Small intestine (tissue), 7 donors: Measurements from ENCODE around the gene AMDHD1. TPM values are rescaled to one million over a fixed set of nuclear protein-coding genes. Genes with fewer than 3 reads are reported as not detected.

Experiments
- DNase-seq, 2 donors: peaks; one replicate each; pipeline versions ENCODE4 v3.0.0 to v3.0.0-alpha.2; 2013
- FAIRE-seq: peaks from 2 replicates; lab custom pipeline; 2012; peaks lifted over from hg19 to GRCh38; lab: Jason Lieb, UNC
- H3K27ac ChIP-seq, 3 donors: one replicate each; pipeline ENCODE4 v1.5.1; 2013; ENCODE audit warnings: low read length in 2 of 3, mild to moderate bottlenecking in 2 of 3, control low read depth in 1 of 3, inconsistent platforms in 1 of 3, low read depth in 1 of 3, moderate library complexity in 1 of 3
- H3K27me3 ChIP-seq, 3 donors: one replicate each; pipeline ENCODE4 v1.6.1; 2013; ENCODE audit warnings: low read length in 3 of 3, inconsistent platforms in 1 of 3; ENCODE audit not compliant: control insufficient read depth in 3 of 3, insufficient read depth in 3 of 3
- H3K36me3 ChIP-seq, 3 donors: one replicate each; pipeline ENCODE4 v1.6.1; 2013; ENCODE audit warnings: low read length in 3 of 3, inconsistent platforms in 1 of 3, low read depth in 1 of 3, mild to moderate bottlenecking in 1 of 3, moderate library complexity in 1 of 3; ENCODE audit not compliant: control insufficient read depth in 3 of 3, insufficient read depth in 2 of 3
- H3K4me1 ChIP-seq, 3 donors: one replicate each; pipeline ENCODE4 v1.6.1; 2013; ENCODE audit warnings: low read length in 2 of 3, inconsistent platforms in 1 of 3, low read depth in 1 of 3, mild to moderate bottlenecking in 1 of 3, moderate library complexity in 1 of 3; ENCODE audit not compliant: control insufficient read depth in 3 of 3, insufficient read depth in 2 of 3
- H3K4me3 ChIP-seq, 3 donors: one replicate each; pipeline ENCODE4 v1.5.1; 2013; ENCODE audit warnings: low read length in 3 of 3, control low read depth in 1 of 3, inconsistent platforms in 1 of 3, low read depth in 1 of 3, mild to moderate bottlenecking in 1 of 3, moderate library complexity in 1 of 3
- H3K9me3 ChIP-seq, 2 donors: one replicate each; pipeline ENCODE4 v1.6.1; 2013; ENCODE audit warnings: low read depth in 1 of 2, low read length in 1 of 2; ENCODE audit not compliant: control insufficient read depth in 2 of 2, insufficient read depth in 1 of 2
- WGBS, 3 donors: extraction: QIAGEN DNeasy Blood & Tissue Kit; methylation state at CpG; one replicate each; pipeline ENCODE4 v1.1.7; 2013; 5-methylcytosine and 5-hydroxymethylcytosine counted together
- polyA plus RNA-seq, 4 donors: library from polyadenylated mRNA; stranded (reverse) in 3 of 4; unstranded in 1 of 4; fragments of 200-250 nt in 3 of 4; fragments of 120-200 nt in 1 of 4; gene quantifications; one replicate each; pipeline versions ENCODE4 v1.2.1 to v1.2.3, GENCODE V29; 2013
- donor health status: healthy with polysubstance abuse.
- donor health status: control.
- donor health status: control.
- donor health status: Bipolar disorder and iron deficiency.
- donor health status: healthy.

Gene AMDHD1
- polyA plus RNA-seq, 4 donors = 0.61 to 10.9 (median 0.85) TPM

- 80 to 87% (median 85%) methylated on average over 7 of the region's 7 CpGs for WGBS, 3 donors
- FAIRE-seq = no peak
- H3K27me3 ChIP-seq = peaks cover 0 to 3% (median 0%) of the 10 kb centered on the region in 3 donors
Observed at GRCh38 chr12:95955549-95956159, 12.5 kb downstream of the AMDHD1 start.

GRCh38 chr12:95956557-95957145, 13.5 kb downstream of the AMDHD1 start:
- FAIRE-seq (no peak), DNase-seq (no peak)
- Histone ChIP-seq H3K36me3 (no peaks in the 10 kb centered on the region), H3K4me1 (no peaks in the 10 kb centered on the region), H3K9me3 (no peaks in the 10 kb centered on the region), H3K27ac (no peak overlapping the region), H3K27me3 (peaks cover 0 to 3% (median 0%) of the 10 kb centered on the region in 3 donors), H3K4me3 (no peak overlapping the region)
- 79 to 87% (median 86%) methylated on average over 27 of the region's 27 CpGs for WGBS, 3 donors

More at GRCh38 chr12:95955549-95956159, 12.5 kb downstream of the AMDHD1 start:
- Histone ChIP-seq H3K9me3 (no peaks in the 10 kb centered on the region), H3K27ac (no peak overlapping the region), H3K4me3 (no peak overlapping the region), H3K4me1 (no peaks in the 10 kb centered on the region), H3K36me3 (no peaks in the 10 kb centered on the region)
- no peak for DNase-seq

GRCh38 chr12:95959107-95959506, 16.0 kb downstream of the AMDHD1 start:
- DNase-seq = no peak
- no peak for FAIRE-seq
- H3K27me3 ChIP-seq = peaks cover 0 to 3% (median 0%) of the 10 kb centered on the region in 3 donors
- no peaks in the 10 kb centered on the region for H3K4me1 ChIP-seq
- 65 to 74% (median 69%) methylated on average over 1 of the region's 1 CpG for WGBS, 3 donors
- no peak overlapping the region for H3K27ac ChIP-seq
- no peaks in the 10 kb centered on the region for H3K36me3 ChIP-seq
- no peaks in the 10 kb centered on the region for H3K9me3 ChIP-seq
- H3K4me3 ChIP-seq = no peak overlapping the region

GRCh38 chr12:95960241-95960640, 17.1 kb downstream of the AMDHD1 start:
- no peak for DNase-seq
- no peak for FAIRE-seq
- H3K36me3 ChIP-seq = no peaks in the 10 kb centered on the region
- 8 to 56% (median 29%) methylated on average over 5 of the region's 5 CpGs for WGBS, 3 donors
- no peaks in the 10 kb centered on the region for H3K9me3 ChIP-seq
- no peak overlapping the region for H3K27ac ChIP-seq
- peaks cover 0 to 3% (median 0%) of the 10 kb centered on the region in 3 donors for H3K27me3 ChIP-seq
- no peaks in the 10 kb centered on the region for H3K4me1 ChIP-seq
- H3K4me3 ChIP-seq = no peak overlapping the region

GRCh38 chr12:95962222-95962621, 19.1 kb downstream of the AMDHD1 start:
- no peaks in the 10 kb centered on the region for H3K36me3 ChIP-seq
- no peaks in the 10 kb centered on the region for H3K9me3 ChIP-seq
- no peak for FAIRE-seq
- no peaks in the 10 kb centered on the region for H3K4me1 ChIP-seq
- no peaks in the 10 kb centered on the region for H3K27me3 ChIP-seq
- no peak for DNase-seq
- H3K4me3 ChIP-seq = no peak overlapping the region
- H3K27ac ChIP-seq = no peak overlapping the region
- 75 to 80% (median 79%) methylated on average over 7 of the region's 7 CpGs for WGBS, 3 donors

- Histone ChIP-seq H3K4me3 (no peak overlapping the region), H3K27ac (no peak overlapping the region), H3K9me3 (no peaks in the 10 kb centered on the region), H3K27me3 (no peaks in the 10 kb centered on the region), H3K36me3 (no peaks in the 10 kb centered on the region), H3K4me1 (no peaks in the 10 kb centered on the region)
- 84 to 88% (median 87%) methylated on average over 2 of the region's 2 CpGs for WGBS, 3 donors
- FAIRE-seq (no peak), DNase-seq (no peak)
Observed at GRCh38 chr12:95963096-95963495, 20.0 kb downstream of the AMDHD1 start.

- FAIRE-seq = no peak
- DNase-seq = no peak
Observed at GRCh38 chr12:95966287-95966870, 23.2 kb downstream of the AMDHD1 start.

GRCh38 chr12:95967301-95967700, 24.2 kb downstream of the AMDHD1 start:
- H3K4me3 ChIP-seq = no peak overlapping the region
- no peak overlapping the region for H3K27ac ChIP-seq
- no peaks in the 10 kb centered on the region for H3K9me3 ChIP-seq
- peaks cover 0 to 2% (median 0%) of the 10 kb centered on the region in 3 donors for H3K36me3 ChIP-seq
- H3K4me1 ChIP-seq = peaks cover 0 to 3% (median 0%) of the 10 kb centered on the region in 3 donors
- H3K27me3 ChIP-seq = no peaks in the 10 kb centered on the region
- DNase-seq (no peak), FAIRE-seq (no peak)
- WGBS, 3 donors = 95 to 99% (median 97%) methylated on average over 2 of the region's 2 CpGs

More at GRCh38 chr12:95966287-95966870, 23.2 kb downstream of the AMDHD1 start:
- H3K36me3 ChIP-seq = no peaks in the 10 kb centered on the region
- no peaks in the 10 kb centered on the region for H3K27me3 ChIP-seq
- 54 to 73% (median 63%) methylated on average over 7 of the region's 7 CpGs for WGBS, 3 donors
- H3K27ac ChIP-seq = no peak overlapping the region
- H3K4me3 ChIP-seq = no peak overlapping the region
- no peaks in the 10 kb centered on the region for H3K4me1 ChIP-seq
- no peaks in the 10 kb centered on the region for H3K9me3 ChIP-seq
